Duodenal mucosa (tissue), 2 donors: ENCODE measurements around the gene ZNF135.
A peak's percentile ranks its signal among the peaks of the same experiment; 100 is the strongest.

Experiments
- H3K27ac ChIP-seq: one replicate; pipeline ENCODE4 v1.7.0; 2013; ENCODE audit warnings: low read depth, low read length
- H3K27me3 ChIP-seq, 2 donors: one replicate each; pipeline ENCODE4 v1.7.0; 2013; ENCODE audit warnings: low read length in 2 of 2, control low read depth in 1 of 2; ENCODE audit not compliant: insufficient read depth in 2 of 2, control insufficient read depth in 1 of 2
- H3K36me3 ChIP-seq, 2 donors: one replicate each; pipeline ENCODE4 v1.7.0; 2013; ENCODE audit warnings: low read length in 2 of 2, control low read depth in 1 of 2; ENCODE audit not compliant: insufficient read depth in 2 of 2, control insufficient read depth in 1 of 2
- H3K4me1 ChIP-seq, 2 donors: one replicate each; pipeline ENCODE4 v1.7.0; 2013; ENCODE audit warnings: low read length in 2 of 2, control low read depth in 1 of 2; ENCODE audit not compliant: insufficient read depth in 2 of 2, control insufficient read depth in 1 of 2
- H3K4me3 ChIP-seq, 2 donors: one replicate each; pipeline ENCODE4 v1.7.0; 2013; ENCODE audit warnings: low read length in 2 of 2, low read depth in 1 of 2
- H3K9ac ChIP-seq, 2 donors: one replicate each; pipeline ENCODE4 v1.7.0; 2013; ENCODE audit warnings: low read length in 2 of 2, low read depth in 1 of 2
- H3K9me3 ChIP-seq, 2 donors: one replicate each; pipeline ENCODE4 v1.7.0; 2013; ENCODE audit warnings: low read length in 2 of 2, control low read depth in 1 of 2; ENCODE audit not compliant: control insufficient read depth in 1 of 2

The ZNF135 gene

DNA sequence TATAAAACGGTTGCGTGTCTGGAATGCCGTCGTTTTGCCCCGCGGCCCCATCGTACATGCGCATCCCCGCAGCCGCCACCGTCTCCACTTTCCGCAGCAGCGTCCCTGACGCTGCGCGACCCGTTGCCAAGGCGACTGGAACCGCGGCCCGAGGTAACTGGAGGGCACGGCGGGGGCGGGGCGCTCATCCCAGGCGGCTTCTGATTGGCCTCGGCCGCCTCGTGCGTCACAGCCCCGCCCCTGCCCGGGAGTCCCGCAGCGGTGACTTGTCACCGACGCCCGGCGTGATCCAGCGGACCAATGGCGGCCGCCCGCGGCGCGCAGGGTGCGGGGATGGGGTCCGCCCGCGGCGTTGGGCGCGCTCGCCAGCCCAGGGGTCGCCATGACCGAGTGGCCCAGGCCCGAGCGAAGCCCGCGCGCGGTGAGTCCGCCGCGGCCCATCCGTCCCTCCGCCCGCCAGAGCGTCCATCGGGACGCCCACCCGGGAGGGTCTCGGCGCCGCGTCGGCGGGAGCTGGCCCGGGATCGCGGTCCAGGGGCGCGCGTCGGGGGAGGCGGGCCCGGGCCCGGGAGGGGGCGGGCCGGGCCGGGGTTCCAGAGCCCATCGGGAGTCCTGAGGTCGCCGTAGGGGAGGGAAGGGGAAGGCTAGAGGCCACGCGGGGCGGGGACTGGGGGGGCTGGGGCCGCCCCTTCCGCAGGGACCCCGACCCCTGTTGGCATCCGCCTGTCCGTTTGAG lies 25.2 kb upstream of the ZNF135 start, which contains the start of gene ZSCAN1:
ZSCAN1 (plus strand) TSS at position 285 of the 736 bp plus-strand sequence. CDS start 3,812 bp downstream, outside the sequence.
- Histone ChIP-seq H3K9ac (no peak within 1 kb of the TSS), H3K27me3 (no peaks in the 10 kb centered on the region), H3K4me1 (no peaks in the 10 kb centered on the region), H3K27ac (no peak within 1 kb of the TSS), H3K4me3 (peak within 1 kb of the TSS in 1 of 2 donors; percentile 16), H3K9me3 (peaks cover 14 to 17% of the 10 kb centered on the region in 2 donors), H3K36me3 (no peaks in the 10 kb centered on the region)

DNA sequence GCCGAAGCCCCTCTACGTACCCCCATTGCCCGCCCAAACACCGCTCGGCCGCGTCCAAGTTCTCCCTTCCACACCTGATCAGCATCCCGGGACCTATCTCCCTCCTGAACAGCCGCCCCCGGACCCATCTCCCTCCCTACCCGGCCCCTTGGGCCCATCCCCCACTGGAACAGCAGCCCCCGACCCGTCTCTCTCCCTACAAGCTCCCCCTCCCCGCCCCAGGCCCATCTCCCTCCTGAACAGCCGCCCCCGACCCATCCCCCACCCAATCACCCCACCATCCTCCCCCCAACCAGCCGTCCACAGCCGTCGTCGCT lies 24.6 kb upstream of the ZNF135 start:
- H3K4me3 ChIP-seq: no peak overlapping the region
- no peaks in the 10 kb centered on the region for H3K4me1 ChIP-seq
- no peak overlapping the region for H3K27ac ChIP-seq
- no peaks in the 10 kb centered on the region for H3K36me3 ChIP-seq
- no peak overlapping the region for H3K9ac ChIP-seq
- peaks cover 11 to 19% of the 10 kb centered on the region in 2 donors for H3K9me3 ChIP-seq
- H3K27me3 ChIP-seq: no peaks in the 10 kb centered on the region

DNA sequence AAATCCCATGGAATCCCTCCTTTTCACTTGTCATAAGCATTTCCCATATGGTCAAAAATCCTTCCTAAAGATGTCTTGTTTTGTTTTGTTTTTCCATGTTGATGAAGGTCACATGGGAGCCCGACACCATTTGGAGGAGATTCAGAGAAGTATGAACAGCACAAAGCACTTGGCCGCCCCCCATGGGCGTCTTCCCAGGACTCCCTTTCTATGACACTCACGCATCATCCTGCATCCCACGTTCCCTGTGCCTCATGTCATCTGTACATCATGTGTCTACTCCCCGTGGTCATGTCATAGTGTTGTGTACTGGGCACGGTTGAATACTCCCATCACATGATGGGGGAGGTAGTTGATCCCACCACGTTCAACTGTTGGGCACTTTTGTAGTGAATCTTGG lies 23.2 kb upstream of the ZNF135 start:
- no peaks in the 10 kb centered on the region for H3K36me3 ChIP-seq
- H3K4me1 ChIP-seq: no peaks in the 10 kb centered on the region
- H3K27me3 ChIP-seq: no peaks in the 10 kb centered on the region
- H3K9ac ChIP-seq: no peak overlapping the region
- peaks cover 10 to 21% of the 10 kb centered on the region in 2 donors for H3K9me3 ChIP-seq
- H3K4me3 ChIP-seq: no peak overlapping the region
- H3K27ac ChIP-seq: no peak overlapping the region

DNA sequence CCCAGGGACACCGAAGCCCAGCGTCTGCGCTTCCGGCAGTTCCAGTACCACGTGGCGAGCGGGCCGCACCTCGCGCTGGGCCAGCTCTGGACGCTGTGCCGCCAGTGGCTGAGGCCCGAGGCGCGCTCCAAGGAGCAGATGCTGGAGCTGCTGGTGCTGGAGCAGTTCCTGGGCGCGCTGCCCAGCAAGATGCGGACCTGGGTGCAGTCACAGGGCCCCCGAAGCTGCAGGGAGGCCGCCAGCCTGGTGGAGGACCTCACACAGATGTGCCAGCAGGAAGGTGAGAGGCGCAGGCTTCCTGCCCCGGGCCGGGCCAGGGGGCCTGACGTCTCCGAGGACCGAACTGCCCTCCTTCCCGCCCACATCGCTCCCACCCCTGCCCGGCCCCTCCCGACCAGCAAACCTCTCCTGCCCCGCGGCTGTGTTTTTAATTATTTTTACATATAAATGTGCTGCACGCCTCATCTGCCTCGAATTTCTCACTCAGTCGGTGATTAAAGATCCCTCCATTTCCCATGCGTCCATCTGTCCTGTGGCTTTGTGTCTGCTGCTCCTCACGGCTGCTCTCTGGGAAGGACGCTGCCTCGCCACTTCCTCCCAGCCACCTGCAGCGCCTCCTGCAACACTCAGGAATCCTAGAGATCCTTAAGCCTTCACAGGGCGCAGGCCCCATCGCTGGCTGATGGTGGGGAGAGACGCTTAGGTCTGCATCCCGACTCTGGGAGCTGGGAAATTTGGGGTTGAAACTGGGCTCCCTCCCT lies 21.0 kb upstream of the ZNF135 start:
- H3K9ac ChIP-seq: no peak overlapping the region
- H3K4me1 ChIP-seq: no peaks in the 10 kb centered on the region
- no peaks in the 10 kb centered on the region for H3K27me3 ChIP-seq
- no peak overlapping the region for H3K4me3 ChIP-seq
- peaks cover 15 to 24% of the 10 kb centered on the region in 2 donors for H3K9me3 ChIP-seq
- no peaks in the 10 kb centered on the region for H3K36me3 ChIP-seq
- H3K27ac ChIP-seq: no peak overlapping the region

DNA sequence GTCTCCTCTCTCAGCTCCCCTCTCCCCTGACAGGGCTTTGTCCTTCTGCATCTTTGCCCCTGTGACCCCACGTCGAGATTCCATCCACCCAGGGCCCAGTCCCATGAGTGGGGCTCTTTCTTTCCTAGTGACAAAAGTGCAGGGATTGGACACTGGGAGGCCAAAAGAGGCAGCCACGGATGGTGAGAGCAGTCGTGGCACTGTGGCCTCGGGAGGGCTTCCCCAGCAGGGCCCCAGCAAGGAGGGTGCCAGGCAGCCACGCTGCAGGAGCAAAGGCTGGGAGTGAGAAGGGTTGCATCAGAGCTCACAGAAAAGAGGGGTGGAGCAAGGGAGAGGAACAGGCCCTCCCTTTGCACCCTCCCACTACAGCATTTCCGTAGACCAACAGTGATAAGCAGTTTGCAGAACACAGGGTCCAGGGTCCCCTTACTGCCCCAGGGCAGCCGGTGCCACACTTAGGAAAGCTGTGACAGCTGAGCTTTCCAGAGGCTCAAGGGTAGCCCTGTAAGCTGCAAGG lies 20.3 kb upstream of the ZNF135 start:
- H3K36me3 ChIP-seq: no peaks in the 10 kb centered on the region
- H3K9me3 ChIP-seq: peaks cover 15 to 24% of the 10 kb centered on the region in 2 donors
- no peaks in the 10 kb centered on the region for H3K4me1 ChIP-seq
- H3K9ac ChIP-seq: no peak overlapping the region
- no peak overlapping the region for H3K27ac ChIP-seq
- no peaks in the 10 kb centered on the region for H3K27me3 ChIP-seq
- H3K4me3 ChIP-seq: no peak overlapping the region

DNA sequence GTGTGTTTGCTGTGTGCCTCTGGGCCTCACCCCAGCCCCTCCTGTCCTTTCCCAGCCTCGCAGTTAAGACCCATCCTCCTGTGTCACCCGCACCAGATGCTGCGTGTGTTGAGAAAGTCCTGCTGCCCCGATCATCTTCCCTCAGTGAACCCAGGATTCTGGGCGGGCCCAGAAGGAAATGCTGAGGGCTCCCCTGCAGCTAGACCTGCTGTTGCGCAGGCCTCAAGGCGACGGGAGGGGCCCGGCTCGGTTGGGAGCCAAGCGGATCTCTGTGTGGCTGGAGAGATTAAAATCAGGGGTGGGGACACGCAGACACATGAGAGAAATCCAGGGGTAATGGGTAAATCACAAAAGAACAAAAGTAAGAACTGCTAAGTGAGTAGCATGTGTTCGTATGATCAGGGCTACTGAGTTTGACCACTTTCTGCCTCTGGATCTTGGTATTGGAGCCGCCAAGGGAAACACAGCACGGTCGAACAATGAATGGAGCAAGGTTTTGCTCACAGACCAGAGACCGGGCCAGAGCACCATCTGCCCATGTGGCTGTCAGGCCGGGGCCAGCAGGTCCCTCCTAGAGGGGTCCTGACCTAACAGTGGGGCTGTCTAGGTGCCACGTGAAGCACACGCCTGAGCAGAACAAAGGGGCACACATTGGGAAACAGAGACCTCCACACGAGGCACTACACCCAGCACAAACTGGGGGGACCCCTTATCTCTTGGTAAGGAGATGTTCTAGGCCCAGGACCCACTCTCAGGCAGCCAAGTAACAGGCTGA lies 18.1 kb upstream of the ZNF135 start:
- no peaks in the 10 kb centered on the region for H3K4me1 ChIP-seq
- peaks cover 11 to 34% of the 10 kb centered on the region in 2 donors for H3K9me3 ChIP-seq
- H3K27me3 ChIP-seq: no peaks in the 10 kb centered on the region
- H3K4me3 ChIP-seq: no peak overlapping the region
- H3K9ac ChIP-seq: no peak overlapping the region
- no peak overlapping the region for H3K27ac ChIP-seq
- no peaks in the 10 kb centered on the region for H3K36me3 ChIP-seq

DNA sequence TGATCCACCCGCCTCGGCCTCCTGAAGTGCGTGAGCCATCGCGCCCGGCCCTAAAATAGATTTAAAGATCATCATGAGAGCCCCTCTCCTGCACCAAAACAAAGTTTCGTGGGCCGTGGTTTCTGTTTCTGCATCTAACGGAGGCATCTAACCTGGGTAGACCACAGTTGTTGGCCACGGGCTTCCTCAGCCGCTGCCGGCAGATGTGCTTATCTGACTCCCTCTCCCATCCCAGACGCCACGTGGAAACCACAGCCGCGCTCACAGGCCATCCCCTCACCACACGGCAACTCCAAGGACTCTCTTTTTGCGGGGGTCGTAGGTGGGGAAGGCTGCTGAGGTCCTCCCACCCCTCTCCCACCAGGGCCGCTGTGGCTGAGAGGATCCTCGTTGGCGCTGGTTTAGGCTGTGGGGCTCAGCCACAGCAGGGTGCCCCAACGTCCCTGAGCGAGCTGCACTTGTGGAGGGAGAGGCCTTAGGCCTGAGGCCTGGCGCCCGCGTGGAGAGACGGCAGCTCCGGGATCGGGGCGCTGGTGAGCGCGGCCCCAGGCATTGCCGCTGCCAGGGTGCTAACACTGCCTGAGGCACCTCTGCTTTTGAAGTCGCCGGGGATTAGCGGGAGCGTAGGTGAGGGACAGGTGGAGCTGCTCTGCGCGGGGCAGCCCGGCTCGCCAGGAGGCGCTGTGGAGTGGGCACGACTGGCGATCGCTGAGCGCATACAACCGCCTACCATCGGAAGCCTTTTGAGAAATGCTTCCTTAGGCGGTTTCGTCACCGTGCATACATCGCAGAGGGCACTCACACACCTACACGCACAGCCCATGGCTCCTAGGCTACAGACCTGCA lies 16.4 kb upstream of the ZNF135 start:
- Histone ChIP-seq H3K9ac (no peak overlapping the region), H3K9me3 (peaks cover 18 to 49% of the 10 kb centered on the region in 2 donors), H3K27me3 (no peaks in the 10 kb centered on the region), H3K27ac (no peak overlapping the region), H3K4me1 (no peaks in the 10 kb centered on the region), H3K4me3 (no peak overlapping the region), H3K36me3 (no peaks in the 10 kb centered on the region)

DNA sequence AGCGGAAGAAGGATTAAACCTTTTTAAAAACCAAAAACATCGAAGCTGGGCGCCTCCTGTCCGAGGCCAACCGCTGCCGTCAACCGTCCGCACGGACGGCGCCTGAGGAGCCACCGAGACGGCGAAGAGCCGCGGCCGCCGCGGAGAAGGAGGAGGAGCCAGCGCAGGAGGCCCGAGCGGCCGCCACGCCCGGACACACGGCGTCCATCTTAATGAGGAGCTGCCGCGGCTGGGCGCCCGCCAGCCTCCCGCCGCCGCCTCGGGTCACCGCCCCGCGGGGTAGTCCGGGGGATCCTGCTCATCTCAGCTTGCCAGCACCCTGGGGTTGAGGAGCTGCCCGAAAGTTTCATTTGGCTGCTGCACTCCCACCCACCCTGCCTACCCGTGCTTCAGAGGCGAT lies 14.7 kb upstream of the ZNF135 start:
- H3K9me3 ChIP-seq: peaks cover 27 to 53% of the 10 kb centered on the region in 2 donors

DNA sequence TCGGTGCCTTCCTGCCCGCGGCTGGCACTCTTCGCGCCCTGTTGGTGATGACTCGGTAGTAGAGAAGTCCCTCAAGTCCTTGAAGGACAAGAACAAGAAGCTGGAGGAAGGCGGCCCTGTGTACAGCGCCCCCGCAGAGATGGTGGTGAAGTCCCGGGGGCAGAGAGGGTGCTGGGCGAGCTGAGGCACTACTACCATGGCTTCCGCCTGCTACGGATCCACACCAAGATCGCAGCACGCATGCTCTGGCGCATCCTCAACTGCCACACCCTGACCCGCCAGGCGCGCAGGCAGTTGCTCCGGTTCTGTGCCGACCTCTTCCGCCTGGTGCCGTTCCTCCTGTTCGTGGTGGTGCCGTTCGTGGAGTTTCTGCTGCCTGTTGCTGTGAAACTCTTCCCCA lies 14.2 kb upstream of the ZNF135 start:
- peaks cover 32 to 57% of the 10 kb centered on the region in 2 donors for H3K9me3 ChIP-seq
- H3K4me3 ChIP-seq: no peak overlapping the region
- no peaks in the 10 kb centered on the region for H3K4me1 ChIP-seq
- no peak overlapping the region for H3K9ac ChIP-seq
- H3K27ac ChIP-seq: no peak overlapping the region
- no peaks in the 10 kb centered on the region for H3K27me3 ChIP-seq
- no peaks in the 10 kb centered on the region for H3K36me3 ChIP-seq

More for the DNA sequence above, 14.7 kb upstream of the ZNF135 start:
- no peaks in the 10 kb centered on the region for H3K27me3 ChIP-seq
- H3K4me3 ChIP-seq: no peak overlapping the region
- H3K27ac ChIP-seq: no peak overlapping the region
- no peak overlapping the region for H3K9ac ChIP-seq
- no peaks in the 10 kb centered on the region for H3K36me3 ChIP-seq
- no peaks in the 10 kb centered on the region for H3K4me1 ChIP-seq
